ENCODE measurements around the gene ARHGEF40.

ARHGEF40 gene

DNA sequence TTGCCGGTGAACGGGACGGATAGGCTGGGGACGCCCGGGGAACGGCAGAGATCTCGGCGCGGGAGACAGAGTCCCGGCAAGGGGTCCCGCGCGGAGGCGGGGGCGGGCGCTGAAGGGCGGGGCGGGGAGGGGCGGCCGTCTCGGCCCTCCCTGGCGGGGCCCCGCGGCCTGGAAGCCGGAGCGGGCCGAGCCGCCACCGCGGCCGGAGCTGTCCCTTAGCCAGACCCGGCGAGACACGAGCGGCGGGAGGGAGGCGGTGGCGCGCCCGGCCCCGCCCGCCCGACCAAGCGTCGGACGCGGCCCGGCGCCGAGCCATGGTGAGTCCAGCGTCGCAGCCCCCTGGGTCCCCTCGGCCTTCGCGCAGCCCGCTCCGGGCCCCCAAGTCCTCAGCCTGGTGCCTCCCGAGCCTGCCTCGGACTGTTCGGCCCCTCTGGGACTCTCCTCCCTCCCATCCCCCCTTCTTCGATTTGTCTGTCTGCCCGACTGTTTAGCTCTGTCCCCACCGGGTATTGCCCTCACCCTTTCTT lies at the start of gene ARHGEF40:
TSS of gene ARHGEF40 (plus strand) at position 222 of the 527 bp plus-strand sequence. CDS start at position 315, 93 bp downstream.
- DNase-seq (ENCODE audit: extremely low read depth in 1 of 2, low read depth in 1 of 2): no peak

DNA sequence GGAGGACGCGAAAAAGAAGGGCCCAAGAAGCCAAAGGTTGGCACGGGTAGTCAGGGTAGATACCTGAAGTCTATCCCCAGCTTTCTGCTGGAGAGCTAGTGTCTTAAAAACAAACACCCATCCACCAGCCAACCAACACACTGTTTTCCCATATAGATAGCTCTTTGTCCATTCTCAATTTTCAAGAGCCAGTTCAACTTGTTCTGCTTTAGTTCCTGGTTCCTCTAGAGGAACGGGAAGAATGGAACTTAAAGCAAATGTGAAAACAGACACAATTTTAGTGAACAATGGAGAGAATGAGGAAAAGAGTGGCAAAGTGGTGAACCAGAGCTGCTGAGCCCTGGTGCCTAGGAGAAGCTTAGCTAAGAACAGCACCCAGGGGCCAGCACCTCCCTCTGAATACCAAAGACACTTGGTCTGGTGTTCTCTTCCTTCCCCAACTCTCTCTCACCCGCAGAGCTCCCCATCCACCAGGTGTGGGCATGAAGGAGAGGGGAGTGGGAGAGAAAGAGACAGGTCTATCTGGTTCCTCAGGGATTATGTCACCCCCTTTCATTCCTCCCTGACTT lies 49.0 kb upstream of the ARHGEF40 start:
- DNase-seq (ENCODE audit: extremely low read depth in 1 of 2, low read depth in 1 of 2): no peak

DNA sequence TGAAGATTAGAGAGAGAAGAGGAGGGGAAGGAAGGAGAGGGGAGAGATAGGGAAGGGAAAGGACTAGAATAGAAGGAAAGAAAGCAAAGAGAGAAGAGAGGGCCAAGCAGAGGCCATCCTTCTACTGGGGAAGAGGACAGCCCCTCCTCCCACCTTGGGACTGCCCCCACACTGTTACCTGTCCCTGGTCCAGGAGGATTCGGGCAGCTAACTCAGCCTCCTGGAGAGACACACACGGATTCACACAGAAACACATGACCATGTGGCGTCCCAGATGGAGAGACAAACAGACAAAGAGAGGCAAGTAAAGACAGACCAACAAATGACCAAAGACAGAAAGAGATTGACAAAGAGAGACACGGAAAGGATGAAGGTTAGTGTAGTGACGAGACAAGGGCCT lies 47.4 kb upstream of the ARHGEF40 start:
- DNase-seq (ENCODE audit: extremely low read depth in 1 of 2, low read depth in 1 of 2): no peak

DNA sequence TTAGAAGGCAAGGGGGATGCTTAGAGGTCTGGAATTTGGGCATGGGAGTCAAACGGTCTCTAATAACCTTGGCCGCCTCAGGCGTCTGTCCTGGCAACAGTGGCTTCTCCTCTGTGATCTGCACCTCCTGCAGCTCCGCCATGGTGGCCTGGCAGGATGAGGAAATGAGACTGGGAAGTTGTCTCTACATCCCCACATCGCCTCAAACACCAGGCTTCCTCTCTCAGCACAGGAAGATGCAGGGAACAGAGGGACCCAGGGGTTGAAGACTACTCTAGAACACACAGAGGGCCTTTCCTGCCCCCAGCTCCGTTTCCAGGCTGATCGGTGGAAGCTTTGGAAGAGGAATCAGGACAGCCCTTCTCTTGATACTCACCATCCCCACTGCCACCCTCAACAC lies 46.9 kb upstream of the ARHGEF40 start:
- no peak for DNase-seq (ENCODE audit: extremely low read depth in 1 of 2, low read depth in 1 of 2)

DNA sequence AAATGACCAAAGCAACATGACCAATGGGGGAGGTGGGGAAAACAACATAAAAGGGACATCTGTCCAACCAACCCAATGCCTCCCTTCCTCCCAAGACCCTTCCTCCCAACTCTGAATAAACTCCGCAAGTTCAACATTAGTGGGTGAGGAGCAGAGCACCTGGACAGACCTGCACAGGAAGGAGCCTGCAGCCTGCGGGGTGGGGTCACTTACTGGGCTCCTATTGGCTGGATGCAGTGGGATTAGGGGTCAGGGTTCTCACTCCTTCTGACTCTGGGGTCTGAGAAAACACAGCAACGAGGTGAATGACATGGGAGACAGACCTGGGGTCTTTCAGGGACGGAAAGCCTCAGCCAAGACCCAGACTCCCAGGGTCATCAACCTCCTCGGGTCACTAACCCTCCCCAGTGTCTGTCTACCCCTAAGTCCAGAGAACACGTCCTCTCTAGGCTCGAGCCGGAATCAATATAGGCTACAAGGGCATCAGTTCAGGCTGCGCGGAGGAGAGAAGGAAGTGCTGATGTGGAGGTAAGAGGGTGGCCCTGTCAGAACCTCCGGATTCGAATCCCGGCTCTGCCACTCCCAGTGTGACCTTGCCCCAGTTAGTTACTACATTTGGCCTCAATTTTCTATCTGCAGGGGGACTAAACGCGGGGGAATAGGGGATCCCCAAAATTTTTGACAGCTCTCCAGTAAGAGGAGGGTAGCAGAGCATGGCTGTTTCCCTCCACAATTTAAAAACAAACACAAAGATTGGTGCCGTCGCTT lies 46.1 kb upstream of the ARHGEF40 start:
- DNase-seq (ENCODE audit: extremely low read depth in 1 of 2, low read depth in 1 of 2): no peak

DNA sequence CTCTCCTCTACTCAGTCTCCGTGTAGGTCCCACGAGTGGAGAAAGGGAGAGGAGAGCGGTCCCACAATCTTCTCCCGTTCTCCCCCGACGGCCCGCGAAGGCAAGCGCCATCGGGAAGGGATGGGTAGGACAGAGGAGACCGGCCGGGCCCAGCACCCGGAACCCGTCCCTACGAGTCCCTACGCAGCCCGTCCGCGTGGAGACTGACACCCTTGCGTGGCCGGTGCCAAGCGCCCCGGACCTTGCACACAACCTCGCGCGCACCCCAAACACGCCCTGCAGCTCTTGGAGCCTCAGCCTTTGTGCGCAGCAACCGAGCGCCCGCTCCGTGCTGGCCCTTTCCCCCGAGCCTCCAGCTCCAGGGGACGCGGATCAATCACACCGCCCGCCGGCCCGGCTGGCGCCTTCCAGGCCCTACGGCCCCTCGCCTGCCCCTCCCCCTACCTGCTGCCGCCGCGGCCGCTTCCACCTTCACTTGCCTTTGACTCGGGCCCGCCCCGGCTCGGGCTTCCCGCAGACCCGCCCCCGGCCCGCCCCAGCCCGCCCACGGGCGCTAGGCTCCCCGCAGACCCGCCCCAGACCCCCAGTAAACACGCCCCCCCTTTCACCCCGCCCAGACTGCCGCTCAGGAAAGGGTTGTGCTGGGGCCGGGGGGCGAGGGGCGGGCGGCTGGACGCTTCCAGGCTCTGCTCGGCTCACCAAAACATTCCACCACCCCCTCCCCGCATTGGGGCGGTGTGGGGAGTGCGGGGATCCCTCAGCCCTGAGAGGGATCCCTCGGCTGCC lies 45.3 kb upstream of the ARHGEF40 start, which contains the start of gene NDRG2:
TSS of gene NDRG2 (minus strand) at position 477 of the 786 bp plus-strand sequence. CDS start 1,746 bp downstream, outside the sequence.
- DNase-seq (ENCODE audit: extremely low read depth in 1 of 2, low read depth in 1 of 2): peak; percentile 42 to 73

DNA sequence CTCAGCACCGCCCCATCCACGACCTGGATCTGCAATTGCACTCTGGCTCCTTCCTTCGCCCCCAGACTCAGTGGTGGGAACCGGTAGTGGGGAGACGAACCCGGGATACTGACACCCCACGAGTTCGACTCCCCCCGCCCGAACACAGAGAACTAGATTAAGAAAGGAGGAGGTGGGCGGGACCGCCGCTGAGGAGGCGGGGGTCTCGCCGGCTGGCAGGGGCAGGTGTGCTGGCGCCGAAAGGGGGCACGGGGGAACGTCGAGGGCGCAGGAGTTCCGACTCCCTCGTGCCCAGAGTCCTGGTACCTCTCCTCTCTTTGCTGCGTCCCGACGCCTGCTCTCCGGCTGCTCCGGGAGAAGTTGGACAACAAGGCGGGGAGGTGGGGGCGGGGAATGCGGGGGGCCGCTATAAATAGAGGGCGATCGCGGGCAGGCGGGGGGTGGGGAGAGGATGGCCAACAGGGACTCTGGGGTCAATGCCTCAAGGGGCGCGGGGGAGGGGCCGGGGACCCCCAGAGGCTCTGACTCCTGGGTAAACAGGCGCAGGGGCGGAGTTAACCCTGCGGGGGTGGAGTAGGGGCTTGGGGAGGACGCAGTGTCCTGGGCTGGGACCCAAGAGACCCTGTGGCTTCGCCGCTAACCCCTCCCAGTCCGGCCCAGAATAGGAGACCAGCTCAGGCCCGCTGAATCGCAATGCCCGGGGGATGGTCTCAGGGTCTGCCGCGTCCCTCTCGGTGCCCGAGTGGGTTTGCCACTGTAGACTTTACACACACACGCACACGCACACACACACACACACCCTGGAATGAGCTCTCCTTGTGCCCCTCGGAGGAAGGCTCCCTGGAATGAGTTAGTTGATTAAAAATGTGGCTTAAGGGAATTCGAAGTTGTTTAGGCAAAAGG lies 44.5 kb upstream of the ARHGEF40 start:
- no peak for DNase-seq (ENCODE audit: extremely low read depth in 1 of 2, low read depth in 1 of 2)

DNA sequence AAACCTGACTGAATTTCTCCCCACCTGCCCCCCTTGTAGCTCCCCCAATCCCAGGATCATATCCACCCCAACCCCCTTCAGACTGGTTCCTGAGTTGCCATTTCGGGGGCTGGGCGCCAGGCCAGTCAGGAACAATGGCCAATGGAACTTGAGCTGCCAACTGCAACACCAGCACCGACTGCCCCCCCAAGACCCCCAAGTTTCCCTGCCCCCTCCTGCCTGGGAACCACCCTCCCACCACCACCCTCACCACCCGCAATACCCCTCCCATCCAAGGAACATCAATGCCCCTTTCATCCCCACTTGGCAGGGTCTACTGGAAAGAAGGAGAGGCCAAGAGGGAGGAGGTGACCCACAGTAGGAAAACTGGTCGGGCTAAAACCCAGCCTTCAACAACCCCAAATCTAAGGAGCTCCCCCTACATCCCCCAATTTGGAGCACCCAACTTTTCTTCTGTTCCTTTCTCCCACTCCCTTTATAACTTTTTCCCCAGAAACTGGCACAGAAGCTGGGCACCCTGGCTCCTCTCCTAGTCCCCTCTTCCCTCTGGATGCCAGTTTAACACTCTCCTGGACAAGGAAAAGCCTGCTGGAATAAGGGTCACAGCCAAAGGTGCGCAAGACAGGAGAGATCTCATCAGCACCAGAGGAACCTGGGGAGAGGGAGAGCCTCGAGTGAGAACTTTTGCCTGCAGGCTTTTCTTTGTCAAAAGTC lies 43.7 kb upstream of the ARHGEF40 start:
- no peak for DNase-seq (ENCODE audit: extremely low read depth in 1 of 2, low read depth in 1 of 2)

DNA sequence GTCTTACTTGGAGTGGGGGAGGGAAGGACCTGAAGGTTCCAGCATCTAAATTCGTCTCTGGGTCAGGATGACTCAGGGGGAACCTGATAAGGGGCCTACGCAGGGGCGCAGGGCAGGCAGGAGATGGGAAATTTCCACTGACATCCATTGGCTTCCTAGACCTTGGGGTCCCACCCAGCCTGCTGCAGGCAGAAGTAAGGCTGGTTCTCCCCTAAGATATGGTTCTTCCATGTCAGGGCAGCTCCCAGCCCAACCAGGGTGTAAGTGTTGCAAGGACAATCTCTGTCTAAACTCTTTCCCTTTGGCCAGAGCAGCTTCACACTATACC lies 43.2 kb upstream of the ARHGEF40 start:
- DNase-seq (ENCODE audit: extremely low read depth in 1 of 2, low read depth in 1 of 2): no peak

DNA sequence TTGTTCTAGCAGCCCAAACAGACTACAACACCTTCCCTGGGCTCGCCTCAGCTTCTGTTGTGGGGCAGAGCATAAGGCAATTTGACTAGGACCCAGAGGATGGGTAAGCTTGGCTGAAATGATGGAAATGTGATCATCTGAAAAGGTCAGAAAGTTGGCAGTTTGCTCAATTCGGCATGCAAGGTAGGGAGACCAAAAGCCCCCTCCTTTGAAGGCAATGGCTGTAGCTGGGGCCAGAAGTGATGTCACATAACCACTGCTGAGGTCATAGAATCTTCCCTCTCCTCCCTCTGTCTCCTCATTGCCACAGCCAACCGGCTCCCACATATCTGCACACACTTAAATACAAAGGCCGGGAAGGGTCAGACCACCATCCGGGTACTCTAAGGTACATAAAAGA lies 40.2 kb upstream of the ARHGEF40 start, which contains the start of gene TPPP2:
TSS of gene TPPP2 (plus strand) at position 301 of the 400 bp plus-strand sequence. CDS start 365 bp downstream, outside the sequence.
- DNase-seq (ENCODE audit: extremely low read depth in 1 of 2, low read depth in 1 of 2): no peak

DNA sequence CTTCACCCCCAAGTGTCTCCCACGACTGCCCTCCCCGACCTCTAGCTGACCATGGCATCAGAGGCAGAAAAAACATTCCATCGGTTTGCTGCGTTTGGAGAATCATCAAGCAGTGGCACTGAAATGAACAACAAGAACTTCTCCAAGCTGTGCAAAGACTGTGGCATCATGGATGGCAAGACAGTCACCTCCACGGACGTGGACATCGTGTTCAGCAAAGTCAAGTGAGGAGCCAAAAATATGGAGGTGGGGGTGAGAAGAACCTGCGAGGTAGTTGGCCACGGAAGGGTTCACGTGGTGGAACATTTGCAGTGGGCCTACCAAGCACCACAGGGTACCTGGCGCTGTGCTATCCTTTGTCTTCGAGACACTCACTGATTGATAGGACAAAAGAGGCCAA lies 39.6 kb upstream of the ARHGEF40 start:
- no peak for DNase-seq (ENCODE audit: extremely low read depth in 1 of 2, low read depth in 1 of 2)

DNA sequence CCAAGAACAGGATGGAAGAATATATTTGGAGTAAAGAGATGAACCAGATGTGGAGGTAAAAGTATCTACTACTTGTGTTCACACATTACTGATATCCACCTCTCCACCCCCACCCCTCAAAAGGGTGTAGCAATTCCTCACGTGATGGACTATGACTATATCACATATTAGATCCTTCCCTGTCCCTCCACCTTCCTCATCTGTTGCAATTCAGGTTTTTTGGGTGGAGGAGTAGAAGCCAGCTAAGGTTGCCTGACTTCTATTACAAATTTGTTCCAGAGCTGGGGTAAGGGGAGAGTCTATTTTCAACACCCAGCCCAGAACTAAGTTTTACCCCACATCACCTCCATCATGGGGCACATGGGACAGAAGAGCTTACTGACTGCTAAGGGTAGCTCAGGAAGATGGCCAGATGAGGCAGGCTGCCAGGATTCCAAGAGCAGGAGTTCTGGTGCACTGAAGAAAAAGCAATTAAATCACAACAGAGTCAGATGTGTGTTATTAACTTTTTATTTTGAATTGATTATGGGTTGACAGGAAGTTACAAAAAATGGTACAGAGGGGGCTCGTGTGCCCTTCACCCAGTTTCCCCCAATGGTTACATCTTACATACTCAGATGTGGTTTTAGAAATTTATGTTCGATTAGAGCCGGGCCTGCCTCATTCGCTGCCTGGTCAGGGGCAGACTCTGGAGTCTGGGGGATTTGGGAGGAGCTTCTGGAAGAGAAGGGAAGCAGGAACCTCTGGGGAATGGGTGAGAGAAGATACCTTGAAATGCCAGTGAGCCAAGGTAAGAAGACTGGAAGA lies 37.6 kb upstream of the ARHGEF40 start:
- DNase-seq (ENCODE audit: extremely low read depth in 1 of 2, low read depth in 1 of 2): no peak

DNA sequence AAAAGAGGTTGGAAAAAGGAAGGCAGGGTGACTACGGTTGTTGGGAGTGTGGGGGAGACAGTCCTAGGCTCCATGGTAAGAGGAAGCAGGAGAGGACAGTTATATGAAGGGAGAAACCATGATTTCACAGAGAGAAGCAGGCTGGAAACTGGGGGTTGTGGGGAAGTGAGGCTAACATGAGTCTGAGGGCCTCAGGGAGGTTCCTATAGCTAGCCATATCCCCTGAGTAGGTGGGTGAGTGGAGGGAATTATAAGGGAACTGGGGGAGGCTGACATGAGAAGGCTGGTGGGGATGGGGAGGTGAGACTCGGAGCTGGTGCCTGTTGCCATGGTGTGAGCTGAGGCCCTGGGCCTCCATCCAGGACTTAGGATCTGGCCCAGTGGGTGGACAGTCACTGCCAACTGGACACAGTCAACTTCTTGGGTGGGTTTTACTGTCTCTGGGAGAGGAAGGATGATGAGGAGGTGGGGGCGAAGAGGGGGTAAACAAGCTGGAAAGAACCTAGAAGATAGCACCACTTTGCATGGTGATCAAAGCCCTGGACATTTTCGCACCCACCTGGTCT lies 36.9 kb upstream of the ARHGEF40 start:
- no peak for DNase-seq (ENCODE audit: extremely low read depth in 1 of 2, low read depth in 1 of 2)

DNA sequence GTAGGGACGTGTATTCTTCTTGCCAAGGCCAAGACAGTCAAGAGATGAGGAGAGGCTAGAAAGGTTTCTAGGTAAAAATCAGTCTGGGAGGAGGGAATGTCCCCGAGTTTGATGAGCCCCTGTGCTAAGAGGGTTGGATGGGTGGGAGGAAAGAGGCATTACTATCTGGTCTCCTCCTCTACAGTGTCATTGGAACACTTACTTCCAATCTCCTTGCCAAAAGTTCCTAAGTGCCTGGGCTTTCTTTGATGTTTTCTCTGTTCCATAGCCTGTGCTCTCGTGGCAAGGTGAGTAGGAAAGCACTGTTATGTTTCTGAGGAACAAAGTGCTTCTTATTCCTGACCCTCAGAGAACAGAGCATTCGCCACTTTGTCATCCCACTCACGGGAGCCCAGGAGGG lies 35.4 kb upstream of the ARHGEF40 start, which contains the start of gene RNASE13:
TSS of gene RNASE13 (minus strand) at position 101 of the 400 bp plus-strand sequence. CDS start 519 bp downstream, outside the sequence.
- DNase-seq (ENCODE audit: extremely low read depth in 1 of 2, low read depth in 1 of 2): no peak

DNA sequence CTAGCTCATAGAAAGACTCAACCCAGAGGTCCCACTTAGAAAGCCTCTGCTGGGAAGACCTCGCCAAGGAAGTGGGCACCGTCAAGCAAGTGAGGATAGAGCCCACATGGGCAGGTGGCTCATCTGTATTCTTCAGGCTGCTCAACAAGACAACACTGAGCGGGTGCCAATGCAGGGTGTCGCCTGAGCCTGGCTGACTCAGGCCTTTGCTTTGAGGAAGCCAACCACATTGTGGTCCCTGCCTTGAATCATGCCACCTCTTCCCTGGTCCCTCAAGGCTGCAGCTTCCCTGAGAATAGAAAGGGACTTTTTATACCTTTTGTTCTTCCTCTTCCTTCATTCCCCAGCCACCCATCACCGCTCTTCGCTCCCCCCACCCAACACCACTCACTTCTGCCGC lies 33.4 kb upstream of the ARHGEF40 start:
- DNase-seq (ENCODE audit: extremely low read depth in 1 of 2, low read depth in 1 of 2): no peak

DNA sequence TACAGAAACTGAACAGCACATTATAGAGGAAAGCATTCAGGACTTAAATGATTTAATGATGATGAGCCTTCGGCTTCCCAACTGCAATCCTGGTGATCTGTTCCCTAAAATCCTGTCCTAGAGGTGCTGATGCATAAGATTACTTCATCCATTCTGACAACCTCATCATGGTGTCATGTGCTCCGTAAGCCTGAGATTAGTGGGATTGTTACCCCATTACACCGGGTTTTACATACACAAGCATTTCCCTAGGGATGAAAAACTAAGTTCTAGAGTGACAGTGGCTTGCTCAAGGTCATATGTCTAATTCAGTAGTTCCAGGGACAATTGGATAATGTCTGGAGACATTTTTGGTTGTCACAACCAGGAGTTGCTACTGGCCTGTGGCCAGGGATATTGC lies 32.9 kb upstream of the ARHGEF40 start:
- no peak for DNase-seq (ENCODE audit: extremely low read depth in 1 of 2, low read depth in 1 of 2)

DNA sequence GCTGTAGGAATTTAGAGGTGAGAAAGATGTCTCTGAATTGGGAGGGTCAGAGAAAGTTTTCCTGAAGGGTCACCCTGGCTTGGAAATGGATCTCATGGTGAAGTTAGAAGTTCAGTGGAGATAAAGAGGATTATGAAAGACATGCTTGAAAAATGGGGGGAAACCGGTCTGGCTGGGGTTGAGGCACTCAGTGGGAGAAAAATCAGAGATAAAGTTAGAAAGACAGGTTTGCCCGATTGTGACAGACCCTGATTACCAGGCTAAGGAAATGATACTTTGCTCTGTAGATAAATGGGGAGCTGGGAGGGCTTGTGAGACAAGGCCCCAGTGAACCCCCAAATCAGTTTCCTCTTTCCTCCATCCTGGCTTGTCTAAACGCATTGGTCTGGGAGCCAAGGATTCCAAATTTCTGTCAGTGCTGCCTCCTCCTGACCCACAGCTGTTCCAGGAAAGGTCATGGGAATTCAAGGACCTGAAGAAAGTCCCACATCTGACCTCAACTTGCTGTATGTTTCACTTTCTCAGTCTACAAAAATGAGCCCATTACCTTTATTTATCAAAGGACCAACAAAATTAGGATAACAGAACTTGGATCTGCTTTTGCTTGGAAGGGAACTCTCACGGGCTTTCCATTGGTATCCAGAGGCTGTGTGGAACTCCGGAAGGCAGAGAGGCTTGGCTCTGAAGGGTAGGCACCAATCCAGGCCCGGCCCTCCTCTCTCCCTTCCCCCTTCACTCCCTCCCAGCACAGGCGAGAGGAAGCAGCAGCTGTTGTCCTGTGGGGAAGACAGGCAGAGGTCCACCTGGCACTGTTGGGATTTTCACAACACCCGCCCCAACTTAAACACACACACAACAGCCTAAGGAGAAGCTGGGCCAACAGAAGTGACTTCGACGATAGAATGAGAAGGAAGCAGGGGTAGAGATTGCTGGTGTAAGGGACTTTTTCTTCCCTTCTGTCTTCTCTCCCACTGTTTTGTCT lies 31.4 kb upstream of the ARHGEF40 start:
- DNase-seq (ENCODE audit: extremely low read depth in 1 of 2, low read depth in 1 of 2): no peak

Measured in activated CD8-positive, alpha-beta memory T cell treated with anti-CD3 and anti-CD28 coated beads for 1 hour (primary cell).